Non-pigmented ciliary epithelial cell (primary cell): ENCODE measurements around the gene HBG1.
"Not testable (repeated sequence)": the region's sequence is repeated elsewhere in the genome, so short reads cannot be mapped to it uniquely, and the experiment has no call there.

Experiments
- DNase-seq: peaks from one replicate; pipeline ENCODE4 v3.0.0-alpha.2; 2010; ENCODE audit warnings: low read depth

HBG1 gene

DNA sequence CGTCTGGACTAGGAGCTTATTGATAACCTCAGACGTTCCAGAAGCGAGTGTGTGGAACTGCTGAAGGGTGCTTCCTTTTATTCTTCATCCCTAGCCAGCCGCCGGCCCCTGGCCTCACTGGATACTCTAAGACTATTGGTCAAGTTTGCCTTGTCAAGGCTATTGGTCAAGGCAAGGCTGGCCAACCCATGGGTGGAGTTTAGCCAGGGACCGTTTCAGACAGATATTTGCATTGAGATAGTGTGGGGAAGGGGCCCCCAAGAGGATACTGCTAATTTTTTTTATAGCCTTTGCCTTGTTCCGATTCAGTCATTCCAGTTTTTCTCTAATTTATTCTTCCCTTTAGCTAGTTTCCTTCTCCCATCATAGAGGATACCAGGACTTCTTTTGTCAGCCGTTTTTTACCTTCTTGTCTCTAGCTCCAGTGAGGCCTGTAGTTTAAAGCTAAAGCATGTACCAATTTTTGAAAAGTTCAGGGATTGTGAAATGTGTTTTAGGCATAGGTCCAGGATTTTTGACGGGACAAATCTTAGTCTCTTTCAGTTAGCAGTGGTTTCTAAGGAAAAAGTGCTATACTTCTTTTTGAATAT, at the start of gene HBG1:
HBG1 (minus strand) TSS at position 51 of the 590 bp plus-strand sequence. CDS start 53 bp downstream, outside the sequence.
- not testable (repeated sequence) for DNase-seq

- DNase-seq: no peak
Observed at GRCh38 chr11:5298451-5298850, 48.8 kb upstream of the HBG1 start.

DNA sequence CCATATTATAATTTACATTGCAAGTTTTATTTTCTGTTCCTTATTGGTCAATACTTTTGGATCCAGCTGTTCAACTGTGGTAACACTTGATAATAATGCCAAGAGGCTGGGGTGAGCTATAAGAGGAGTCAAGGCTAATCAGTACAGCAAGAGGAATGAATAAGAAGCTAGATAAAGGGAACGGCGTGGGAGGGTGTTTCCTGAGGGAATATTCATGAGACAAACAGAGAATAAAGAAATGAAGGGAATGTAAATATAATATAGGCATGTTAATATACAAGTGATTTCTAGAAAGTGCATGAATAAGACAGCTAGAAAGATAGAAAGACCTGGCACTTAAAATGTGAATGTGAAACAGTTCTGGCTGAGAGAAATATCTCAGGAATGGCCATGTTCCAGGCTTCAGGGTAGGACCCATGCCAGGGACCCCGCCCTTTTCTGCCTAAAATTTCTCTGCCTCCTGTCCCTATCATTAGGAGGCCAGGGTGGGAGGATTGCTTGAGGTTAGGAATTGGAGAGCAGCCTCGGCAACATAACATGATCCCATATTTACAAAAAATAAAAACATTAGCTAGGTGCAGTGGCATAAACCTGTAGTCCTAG, 48.2 kb upstream of the HBG1 start:
- DNase-seq: no peak

DNA sequence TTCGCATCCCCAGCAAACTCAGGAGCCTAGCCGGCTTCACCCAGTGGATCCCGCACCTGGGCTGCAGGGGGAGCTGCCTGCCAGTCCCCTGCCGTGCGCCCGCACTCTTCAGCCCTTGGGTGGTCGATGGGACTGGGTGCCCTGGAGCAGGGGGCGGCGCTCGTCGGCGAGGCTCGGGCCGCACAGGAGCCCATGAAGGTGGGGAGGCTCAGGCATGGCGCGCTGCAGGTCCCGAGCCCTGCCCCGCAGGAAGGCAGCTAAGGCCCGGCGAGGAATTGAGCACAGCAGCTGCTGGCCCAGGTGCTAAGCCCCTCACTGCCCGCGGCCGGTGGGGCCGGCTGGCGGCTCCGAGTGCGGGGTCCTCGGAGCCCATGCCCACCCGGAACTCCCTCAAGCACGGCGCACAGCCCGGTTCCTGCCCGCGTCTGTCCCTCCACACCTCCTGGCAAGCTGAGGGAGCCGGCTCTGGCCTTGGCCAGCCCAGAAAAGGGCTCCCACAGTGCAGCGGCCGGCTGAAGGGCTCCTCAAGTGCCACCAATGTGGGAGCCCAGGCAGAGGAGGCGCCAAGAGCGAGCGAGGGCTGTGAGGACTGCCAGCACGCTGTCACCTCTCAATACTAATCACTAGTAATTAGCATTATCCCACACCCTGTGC, 44.8 kb upstream of the HBG1 start:
- DNase-seq: not testable (repeated sequence)

- DNase-seq: no peak
Observed at GRCh38 chr11:5293028-5293427, 43.4 kb upstream of the HBG1 start.

- no peak for DNase-seq
Observed at GRCh38 chr11:5291207-5291838, 41.7 kb upstream of the HBG1 start.

- no peak for DNase-seq
Observed at GRCh38 chr11:5290106-5290505, 40.4 kb upstream of the HBG1 start.

- no peak for DNase-seq
Observed at GRCh38 chr11:5289696-5290095, 40.0 kb upstream of the HBG1 start.

- DNase-seq: no peak
Observed at GRCh38 chr11:5288906-5289550, 39.4 kb upstream of the HBG1 start.

- DNase-seq: no peak
Observed at GRCh38 chr11:5288108-5288905, 38.6 kb upstream of the HBG1 start.

- no peak for DNase-seq
Observed at GRCh38 chr11:5286901-5287300, 37.2 kb upstream of the HBG1 start.

DNA sequence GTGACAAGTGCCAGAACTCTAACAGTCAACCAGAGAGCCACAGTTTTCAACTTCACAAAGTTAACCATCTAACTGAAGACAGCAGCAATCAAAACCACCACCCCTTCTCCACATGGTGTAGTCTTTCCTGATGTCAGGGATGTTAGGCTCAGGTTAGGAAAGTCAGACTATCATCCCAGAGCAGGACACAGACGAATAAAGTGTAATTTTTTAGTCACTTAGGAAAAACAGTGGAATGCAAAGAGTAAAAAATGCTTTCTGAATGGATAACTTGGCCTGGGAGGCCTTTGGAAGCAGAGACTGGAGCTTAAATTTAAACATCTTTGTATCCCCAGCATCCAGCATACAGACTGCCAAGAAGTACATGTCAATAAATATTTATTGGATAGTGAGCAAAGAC, 36.7 kb upstream of the HBG1 start:
- DNase-seq: no peak

DNA sequence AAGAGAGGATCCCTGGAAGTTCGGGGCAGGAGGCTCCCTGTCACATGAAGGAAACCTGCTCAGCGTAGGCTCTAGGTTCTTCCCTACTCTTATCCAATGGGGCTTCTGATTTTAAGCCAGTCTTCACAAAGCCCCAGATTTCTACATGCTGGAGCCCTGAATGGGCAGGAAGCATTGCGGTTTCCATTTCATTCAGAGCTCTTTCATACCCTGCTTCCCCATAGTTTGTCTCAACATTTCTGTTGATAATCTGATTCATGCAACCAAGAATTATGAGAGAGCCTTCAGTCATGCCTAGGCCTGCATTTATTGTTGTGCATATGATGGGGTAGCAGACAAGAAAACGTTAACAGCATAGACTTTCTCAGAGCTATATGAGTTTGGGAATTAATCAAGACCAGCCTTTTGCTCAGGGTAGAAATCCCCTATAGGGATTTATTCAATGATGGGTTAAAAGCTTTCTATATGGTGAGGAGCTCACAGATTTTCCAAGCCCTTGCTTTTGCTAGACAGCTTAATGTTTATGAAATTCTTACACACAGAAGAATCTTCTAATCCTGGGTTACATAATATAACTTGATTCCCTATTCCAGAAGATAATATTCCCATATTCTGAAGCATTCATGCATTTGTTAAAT, 36.2 kb upstream of the HBG1 start:
- no peak for DNase-seq

DNA sequence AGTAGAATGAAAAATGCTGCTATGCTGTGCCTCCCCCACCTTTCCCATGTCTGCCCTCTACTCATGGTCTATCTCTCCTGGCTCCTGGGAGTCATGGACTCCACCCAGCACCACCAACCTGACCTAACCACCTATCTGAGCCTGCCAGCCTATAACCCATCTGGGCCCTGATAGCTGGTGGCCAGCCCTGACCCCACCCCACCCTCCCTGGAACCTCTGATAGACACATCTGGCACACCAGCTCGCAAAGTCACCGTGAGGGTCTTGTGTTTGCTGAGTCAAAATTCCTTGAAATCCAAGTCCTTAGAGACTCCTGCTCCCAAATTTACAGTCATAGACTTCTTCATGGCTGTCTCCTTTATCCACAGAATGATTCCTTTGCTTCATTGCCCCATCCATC, 35.0 kb upstream of the HBG1 start:
- DNase-seq: no peak

GRCh38 chr11:5283882-5284281, 34.2 kb upstream of the HBG1 start:
- DNase-seq: no peak

- no peak for DNase-seq
Observed at GRCh38 chr11:5283086-5283485, 33.4 kb upstream of the HBG1 start.

DNA sequence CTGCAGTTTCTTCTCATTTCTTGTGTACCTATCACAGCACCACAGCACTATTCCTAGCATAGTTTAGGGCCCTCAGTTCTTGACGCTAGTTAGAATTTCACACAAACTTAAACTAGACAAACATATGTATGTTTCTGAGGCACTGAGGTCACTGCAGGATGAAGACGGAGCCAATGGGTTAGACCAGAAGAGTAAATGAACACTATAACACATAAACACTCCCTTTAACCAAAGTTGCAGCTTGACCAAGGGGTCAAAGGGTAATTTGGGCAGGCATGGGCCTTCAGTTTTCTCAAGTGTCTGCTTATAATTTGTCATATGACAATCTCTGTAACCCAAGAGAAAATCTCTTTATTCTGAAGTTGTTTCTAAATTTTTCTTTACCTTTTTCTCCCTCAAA, 33.0 kb upstream of the HBG1 start:
- DNase-seq: no peak

GRCh38 chr11:5281596-5281995, 31.9 kb upstream of the HBG1 start:
- DNase-seq: no peak

GRCh38 chr11:5280582-5281102, 31.0 kb upstream of the HBG1 start:
- DNase-seq: peak; percentile 98

GRCh38 chr11:5279471-5280090, 29.9 kb upstream of the HBG1 start:
- DNase-seq: no peak
